NB4 (cell line): ENCODE data around the gene NAT8L.

ENCODE experiments used
- POLR2A ChIP-seq: IDR thresholded peaks from 2 replicates; pipeline ENCODE4 v1.6.1; 2011; ENCODE audit warnings: mild to moderate bottlenecking; ENCODE audit not compliant: insufficient read length; ENCODE audit errors: extremely low read depth
- TF ChIP-seq, protein P1 (sequence below): IDR thresholded peaks from one replicate; pipeline ENCODE4 v1.5.1; 2012; ENCODE audit warnings: low read depth, low read length
- TF ChIP-seq, protein P2 (sequence below): IDR thresholded peaks from 2 replicates; pipeline ENCODE4 v1.6.1; 2011; ENCODE audit warnings: low read depth, low read length

DNA sequence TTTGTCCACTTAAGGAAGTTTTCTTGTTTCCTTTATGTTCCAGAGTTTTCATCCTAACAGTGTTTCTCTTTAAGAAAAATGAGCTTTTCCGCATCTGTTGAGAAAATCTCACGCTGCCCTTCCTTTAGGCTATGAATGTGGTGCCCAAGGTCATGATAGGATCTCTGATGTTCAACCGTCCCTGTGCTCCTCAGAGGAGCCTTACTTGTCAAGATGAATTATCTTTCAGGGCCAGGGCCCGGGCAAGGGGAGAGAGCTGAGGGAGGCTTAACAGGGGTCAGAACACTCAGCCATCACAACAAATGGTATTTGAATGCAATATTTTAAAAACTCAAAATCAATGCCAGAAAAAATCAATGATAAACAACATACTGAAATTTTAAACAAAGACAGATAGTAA lies 44.1 kb upstream of the NAT8L start:
- TF ChIP-seq POLR2A = no peak
- TF ChIP-seq, protein P1, sequence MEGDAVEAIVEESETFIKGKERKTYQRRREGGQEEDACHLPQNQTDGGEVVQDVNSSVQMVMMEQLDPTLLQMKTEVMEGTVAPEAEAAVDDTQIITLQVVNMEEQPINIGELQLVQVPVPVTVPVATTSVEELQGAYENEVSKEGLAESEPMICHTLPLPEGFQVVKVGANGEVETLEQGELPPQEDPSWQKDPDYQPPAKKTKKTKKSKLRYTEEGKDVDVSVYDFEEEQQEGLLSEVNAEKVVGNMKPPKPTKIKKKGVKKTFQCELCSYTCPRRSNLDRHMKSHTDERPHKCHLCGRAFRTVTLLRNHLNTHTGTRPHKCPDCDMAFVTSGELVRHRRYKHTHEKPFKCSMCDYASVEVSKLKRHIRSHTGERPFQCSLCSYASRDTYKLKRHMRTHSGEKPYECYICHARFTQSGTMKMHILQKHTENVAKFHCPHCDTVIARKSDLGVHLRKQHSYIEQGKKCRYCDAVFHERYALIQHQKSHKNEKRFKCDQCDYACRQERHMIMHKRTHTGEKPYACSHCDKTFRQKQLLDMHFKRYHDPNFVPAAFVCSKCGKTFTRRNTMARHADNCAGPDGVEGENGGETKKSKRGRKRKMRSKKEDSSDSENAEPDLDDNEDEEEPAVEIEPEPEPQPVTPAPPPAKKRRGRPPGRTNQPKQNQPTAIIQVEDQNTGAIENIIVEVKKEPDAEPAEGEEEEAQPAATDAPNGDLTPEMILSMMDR = no peak
- TF ChIP-seq, protein P2, sequence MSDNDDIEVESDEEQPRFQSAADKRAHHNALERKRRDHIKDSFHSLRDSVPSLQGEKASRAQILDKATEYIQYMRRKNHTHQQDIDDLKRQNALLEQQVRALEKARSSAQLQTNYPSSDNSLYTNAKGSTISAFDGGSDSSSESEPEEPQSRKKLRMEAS = no peak
